Measurements from ENCODE around the gene SMIM22. TPM values are rescaled to one million over a fixed set of nuclear protein-coding genes. Genes with fewer than 3 reads are reported as not detected.
A peak's percentile ranks its signal among the peaks of the same experiment; 100 is the strongest.

The SMIM22 gene
- total RNA-seq, 2 experiments from 2014 or later: not detected

GRCh38 chr16:4799171-4799855 lies 4.1 kb downstream of the SMIM22 start:
- Mint-ChIP-seq H3K36me3 (ENCODE audit: low read depth) (peaks cover 7% of the 10 kb centered on the region), H3K4me1 (ENCODE audit: low read depth) (peaks cover 22% of the 10 kb centered on the region), H3K4me3 (no peak overlapping the region), H3K9me3 (no peaks in the 10 kb centered on the region), H3K27ac (peak overlapping the region; percentile 44), H3K27me3 (no peaks in the 10 kb centered on the region)
- Histone ChIP-seq H3K36me3 (ENCODE audit: insufficient read depth, low read length) (peaks cover 16% of the 10 kb centered on the region), H3K4me3 (ENCODE audit: low read length) (no peak overlapping the region), H3K9me3 (ENCODE audit: control insufficient read depth in 1 of 2, insufficient read depth in 1 of 2, low read length in 2 of 2) (no peaks in the 10 kb centered on the region), H3K27ac (ENCODE audit: low read depth in 1 of 2, low read length in 2 of 2) (no peak overlapping the region), H3K27me3 (ENCODE audit: control insufficient read depth in 1 of 2, insufficient read depth in 2 of 2, low read length in 2 of 2) (no peaks in the 10 kb centered on the region), H3K4me1 (ENCODE audit: insufficient read depth, low read length) (peaks cover 24% of the 10 kb centered on the region)
- DNase-seq (no peak), ATAC-seq (ENCODE audit: poor library complexity) (no peak)
- ChIA-PET POLR2A (no interaction called here), CTCF (no interaction called here)
- intact Hi-C loops (cut with DNase I, micrococcal nuclease): no loop called here
- TF ChIP-seq CTCF (IDR thresholded peaks at IDR 0.05): no peak

- Histone ChIP-seq H3K27me3 (ENCODE audit: control insufficient read depth in 1 of 2, insufficient read depth in 2 of 2, low read length in 2 of 2) (no peaks in the 10 kb centered on the region), H3K4me3 (ENCODE audit: low read length) (no peak overlapping the region), H3K9me3 (ENCODE audit: control insufficient read depth in 1 of 2, insufficient read depth in 1 of 2, low read length in 2 of 2) (no peaks in the 10 kb centered on the region), H3K36me3 (ENCODE audit: insufficient read depth, low read length) (peaks cover 27% of the 10 kb centered on the region), H3K27ac (ENCODE audit: low read depth in 1 of 2, low read length in 2 of 2) (no peak overlapping the region), H3K4me1 (ENCODE audit: insufficient read depth, low read length) (peaks cover 24% of the 10 kb centered on the region)
- no peaks in the 10 kb centered on the region for H3K9me3 Mint-ChIP-seq
- H3K4me3 Mint-ChIP-seq: peak overlapping the region; percentile 81
- peak in 1 of 14 experiments; percentile 41 for DNase-seq
- intact Hi-C loops (cut with DNase I, micrococcal nuclease): loop anchor here in 1 of 2 experiments (10.0 kb wide), 1 partner anchor 186 kb away; the partner anchor contains the start of gene UBALD1
- H3K4me1 Mint-ChIP-seq (ENCODE audit: low read depth): peaks cover 22% of the 10 kb centered on the region
- ChIA-PET CTCF (no interaction called here), POLR2A (interaction anchor here (1.3 to 3.0 kb wide), 2 partner anchors 32 to 66 kb away, joined by 3 to 38 read pairs; partner anchors contain the start of genes ANKS3 and DNAAF8)
- TF ChIP-seq CTCF (IDR thresholded peaks at IDR 0.05): no peak
- no peaks in the 10 kb centered on the region for H3K27me3 Mint-ChIP-seq
- H3K27ac Mint-ChIP-seq: peak overlapping the region; percentile 96
- peaks cover 18% of the 10 kb centered on the region for H3K36me3 Mint-ChIP-seq (ENCODE audit: low read depth)
- no peak for ATAC-seq (ENCODE audit: poor library complexity)
Measured at GRCh38 chr16:4800290-4801041, 5.3 kb downstream of the SMIM22 start.

GRCh38 chr16:4801051-4801961 lies 6.1 kb downstream of the SMIM22 start:
- POLR2A ChIA-PET: interaction anchor here (0.9 to 3.0 kb wide), 9 partner anchors 9 to 185 kb away, joined by 3 to 38 read pairs (median 4); partner anchors contain the start of genes ANKS3, DNAAF8, GLYR1 and SEPTIN12
- Histone ChIP-seq H3K4me1 (ENCODE audit: insufficient read depth, low read length) (peaks cover 24% of the 10 kb centered on the region), H3K27me3 (ENCODE audit: control insufficient read depth in 1 of 2, insufficient read depth in 2 of 2, low read length in 2 of 2) (no peaks in the 10 kb centered on the region), H3K27ac (ENCODE audit: low read depth in 1 of 2, low read length in 2 of 2) (peak overlapping the region; percentile 91 to 94), H3K9me3 (ENCODE audit: control insufficient read depth in 1 of 2, insufficient read depth in 1 of 2, low read length in 2 of 2) (no peaks in the 10 kb centered on the region), H3K36me3 (ENCODE audit: insufficient read depth, low read length) (peaks cover 30% of the 10 kb centered on the region), H3K4me3 (ENCODE audit: low read length) (peak overlapping the region; percentile 61)
- intact Hi-C loops (cut with DNase I, micrococcal nuclease): loop anchor here in 1 of 2 experiments (10.0 kb wide), 1 partner anchor 187 kb away; the partner anchor contains the start of gene UBALD1
- H3K4me3 Mint-ChIP-seq: peak overlapping the region; percentile 93
- no peaks in the 10 kb centered on the region for H3K27me3 Mint-ChIP-seq
- H3K36me3 Mint-ChIP-seq (ENCODE audit: low read depth): peaks cover 23% of the 10 kb centered on the region
- H3K9me3 Mint-ChIP-seq: no peaks in the 10 kb centered on the region
- CTCF ChIA-PET: no interaction called here
- H3K4me1 Mint-ChIP-seq (ENCODE audit: low read depth): peaks cover 22% of the 10 kb centered on the region
- TF ChIP-seq CTCF (IDR thresholded peaks at IDR 0.05): no peak
- ATAC-seq (ENCODE audit: poor library complexity): no peak
- DNase-seq: peak in 1 of 14 experiments; percentile 45
- peak overlapping the region; percentile 96 for H3K27ac Mint-ChIP-seq

Data from CD4-positive, alpha-beta T cell (primary cell).